IPS-18c (cell line): ENCODE measurements around the gene CORO6.

Experiments used
- H3K4me3 ChIP-seq: 2 replicates; pipeline ENCODE4 v1.7.0; 2013; ENCODE audit warnings: low read depth, mild to moderate bottlenecking, low read length, moderate library complexity; ENCODE audit not compliant: insufficient read depth
- H3K9me3 ChIP-seq: one replicate; pipeline ENCODE4 v1.6.1; 2013; ENCODE audit warnings: mild to moderate bottlenecking, low read length, moderate library complexity; ENCODE audit not compliant: control insufficient read depth, insufficient read depth

Gene CORO6

DNA sequence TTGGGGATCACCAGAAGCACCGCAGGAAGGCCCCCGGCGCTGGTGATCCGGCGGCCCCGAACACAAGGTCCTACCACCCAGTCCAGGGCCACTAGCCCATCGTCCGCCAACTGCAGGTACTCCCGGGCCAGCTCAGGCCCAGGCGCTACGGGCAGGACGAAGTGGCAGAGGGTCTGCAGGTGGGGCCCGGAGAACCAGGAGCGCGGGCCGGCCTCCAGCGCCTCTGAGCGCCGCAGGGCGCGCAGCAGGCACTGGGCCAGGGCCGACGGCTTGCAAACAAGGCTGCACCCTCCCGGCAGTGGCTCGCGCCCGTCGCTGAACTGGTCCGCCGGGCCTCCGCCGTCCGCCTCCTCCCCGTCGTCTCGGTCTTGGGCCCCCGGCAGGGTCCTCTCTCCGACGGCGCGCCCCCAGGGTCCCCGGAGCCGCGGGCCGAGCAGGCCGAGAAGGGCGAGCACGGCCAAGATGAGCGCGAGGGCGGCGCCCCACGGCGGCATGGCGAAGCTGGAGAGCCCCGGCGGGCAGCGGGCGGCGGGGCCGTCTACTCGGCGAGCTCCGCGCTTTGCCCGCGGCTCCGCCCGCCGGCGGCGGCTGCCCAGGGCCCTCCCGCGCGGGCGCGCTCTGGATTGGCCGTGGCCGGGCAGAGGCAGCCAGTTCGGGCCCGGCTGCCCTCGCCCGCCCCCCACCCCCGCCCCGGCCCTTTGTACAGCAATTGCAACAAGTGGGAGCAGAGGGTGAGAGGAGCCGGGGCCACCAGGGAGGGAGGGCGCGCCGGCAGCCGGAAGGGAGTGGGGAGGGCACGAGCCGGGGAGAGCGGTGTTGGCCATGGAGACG, 56.0 kb downstream of the CORO6 start, which contains the start of gene ABHD15:
Gene ABHD15 (minus strand): TSS at position 565 of the 831 bp plus-strand sequence. CDS start 71 bp downstream, at position 494.
- H3K9me3 ChIP-seq, result peaks cover 2% of the 10 kb centered on the region
- peak within 1 kb of the TSS; percentile 80 for H3K4me3 ChIP-seq

- peaks cover 2% of the 10 kb centered on the region for H3K9me3 ChIP-seq
- H3K4me3 ChIP-seq, result peak overlapping the region; percentile 60
Observed at GRCh38 chr17:29565643-29566472, 56.9 kb downstream of the CORO6 start.
